Smooth muscle cell (in vitro differentiated cells): Measurements from ENCODE around the gene SYTL1. TPM values are rescaled to one million over a fixed set of nuclear protein-coding genes. Genes with fewer than 3 reads are reported as not detected.
A peak's percentile ranks its signal among the peaks of the same experiment; 100 is the strongest.

Experiments used
- DNase-seq: peaks from one replicate; lab custom pipeline; 2025; ENCODE audit not compliant: unreplicated experiment; lab: John Stamatoyannopoulos, UW
- H2AFZ ChIP-seq: fragments of 200-600 bp; sonication (generic); 2 replicates; pipeline ENCODE4 v1.6.0; 2016; ENCODE audit warnings: antibody characterized with exemption, low read depth, mild to moderate bottlenecking
- H3F3A ChIP-seq: fragments of 200-600 bp; sonication (generic); 2 replicates; pipeline ENCODE4 v1.6.0; 2017; ENCODE audit warnings: antibody characterized with exemption, low read depth
- H3K27ac ChIP-seq: fragments of 200-600 bp; sonication (generic); 2 replicates; pipeline ENCODE4 v1.5.1; 2016; ENCODE audit warnings: low read depth, mild to moderate bottlenecking
- H3K27me3 ChIP-seq: fragments of 200-600 bp; sonication (generic); 2 replicates; pipeline ENCODE4 v1.6.1; 2016; ENCODE audit warnings: low read depth, mild to moderate bottlenecking
- H3K36me3 ChIP-seq: fragments of 200-600 bp; sonication (generic); 2 replicates; pipeline ENCODE4 v1.5.1; 2016; ENCODE audit warnings: low read depth
- H3K4me1 ChIP-seq: fragments of 200-600 bp; sonication (generic); 2 replicates; pipeline ENCODE4 v1.5.1; 2016; ENCODE audit warnings: low read depth
- H3K4me2 ChIP-seq: fragments of 200-600 bp; sonication (generic); 2 replicates; pipeline ENCODE4 v1.6.0; 2016; ENCODE audit warnings: mild to moderate bottlenecking
- H3K4me3 ChIP-seq: fragments of 200-600 bp; sonication (generic); 2 replicates; pipeline ENCODE4 v1.5.1; 2016; ENCODE audit warnings: mild to moderate bottlenecking
- H3K79me2 ChIP-seq: fragments of 200-600 bp; sonication (generic); 2 replicates; pipeline ENCODE4 v1.6.0; 2016; ENCODE audit warnings: low read depth, mild to moderate bottlenecking
- H3K9ac ChIP-seq: fragments of 200-600 bp; sonication (generic); 2 replicates; pipeline ENCODE4 v1.6.0; 2016; ENCODE audit warnings: low read depth
- H3K9me3 ChIP-seq: fragments of 200-600 bp; sonication (generic); replicated peaks from 2 replicates; pipeline ENCODE4 v1.5.1; 2016; ENCODE audit warnings: low read depth
- H4K20me1 ChIP-seq: fragments of 200-600 bp; sonication (generic); 2 replicates; pipeline ENCODE4 v1.6.0; 2016; ENCODE audit warnings: low read depth
- CTCF ChIP-seq: fragments of 200-600 bp; sonication (generic); IDR thresholded peaks from 2 replicates; pipeline ENCODE4 v1.5.1; 2017; ENCODE audit warnings: borderline replicate concordance, mild to moderate bottlenecking, antibody characterized with exemption; ENCODE audit not compliant: insufficient read depth, poor library complexity, severe bottlenecking
- whole genome bisulfite sequencing: methylation state at CpG from one replicate; pipeline ENCODE4 v1.1.7; 2016; ENCODE audit warnings: low lambda C conversion rate; 5-methylcytosine and 5-hydroxymethylcytosine counted together
- polyA plus RNA-seq: library from polyadenylated mRNA; unstranded; fragments of >200 nt; fragmentation: Nextera tagmentation; extraction: Ambion mirVana; gene quantifications from 2 replicates; pipeline ENCODE4 v1.2.1, GENCODE V29; 2016
- total RNA-seq: library from RNA; depleted of rRNA; stranded (reverse); fragments of >200 nt; gene quantifications from 2 replicates; pipeline ENCODE4 v1.2.3, GENCODE V29; 2014

Gene SYTL1
- total and polyA plus RNA-seq, 2 experiments from 2014 or later, result 14.2 to 16.5 TPM

- H2AFZ ChIP-seq, result no peak overlapping the region
- H3K9ac ChIP-seq, result no peak overlapping the region
- WGBS, result 97% methylated on average over 8 of the region's 8 CpGs
- no peak overlapping the region for H3K4me2 ChIP-seq
- no peak for TF ChIP-seq CTCF
- H3K9me3 ChIP-seq, result no peaks in the 10 kb centered on the region
- peaks cover 5% of the 10 kb centered on the region for H3K79me2 ChIP-seq
- H3F3A ChIP-seq, result peaks cover 7% of the 10 kb centered on the region
- DNase-seq, result no peak
- no peaks in the 10 kb centered on the region for H3K27me3 ChIP-seq
- no peaks in the 10 kb centered on the region for H3K36me3 ChIP-seq
- peaks cover 5% of the 10 kb centered on the region for H4K20me1 ChIP-seq
- peaks cover 18% of the 10 kb centered on the region for H3K4me1 ChIP-seq
- H3K4me3 ChIP-seq, result no peak overlapping the region
- no peak overlapping the region for H3K27ac ChIP-seq
Observed at GRCh38 chr1:27361553-27361952, 19.7 kb downstream of the SYTL1 start.

- Histone ChIP-seq H3K27ac (no peak overlapping the region), H3K4me1 (peaks cover 24% of the 10 kb centered on the region), H3K36me3 (no peaks in the 10 kb centered on the region), H3F3A (peaks cover 7% of the 10 kb centered on the region), H3K27me3 (no peaks in the 10 kb centered on the region), H3K9ac (no peak overlapping the region), H3K4me2 (no peak overlapping the region), H3K9me3 (no peaks in the 10 kb centered on the region), H3K4me3 (no peak overlapping the region), H2AFZ (no peak overlapping the region), H3K79me2 (peaks cover 5% of the 10 kb centered on the region), H4K20me1 (peaks cover 5% of the 10 kb centered on the region)
- 91% methylated on average over 26 of the region's 26 CpGs for WGBS
- no peak for DNase-seq
- no peak for TF ChIP-seq CTCF
Observed at GRCh38 chr1:27363766-27364695, 22.2 kb downstream of the SYTL1 start.

DNA sequence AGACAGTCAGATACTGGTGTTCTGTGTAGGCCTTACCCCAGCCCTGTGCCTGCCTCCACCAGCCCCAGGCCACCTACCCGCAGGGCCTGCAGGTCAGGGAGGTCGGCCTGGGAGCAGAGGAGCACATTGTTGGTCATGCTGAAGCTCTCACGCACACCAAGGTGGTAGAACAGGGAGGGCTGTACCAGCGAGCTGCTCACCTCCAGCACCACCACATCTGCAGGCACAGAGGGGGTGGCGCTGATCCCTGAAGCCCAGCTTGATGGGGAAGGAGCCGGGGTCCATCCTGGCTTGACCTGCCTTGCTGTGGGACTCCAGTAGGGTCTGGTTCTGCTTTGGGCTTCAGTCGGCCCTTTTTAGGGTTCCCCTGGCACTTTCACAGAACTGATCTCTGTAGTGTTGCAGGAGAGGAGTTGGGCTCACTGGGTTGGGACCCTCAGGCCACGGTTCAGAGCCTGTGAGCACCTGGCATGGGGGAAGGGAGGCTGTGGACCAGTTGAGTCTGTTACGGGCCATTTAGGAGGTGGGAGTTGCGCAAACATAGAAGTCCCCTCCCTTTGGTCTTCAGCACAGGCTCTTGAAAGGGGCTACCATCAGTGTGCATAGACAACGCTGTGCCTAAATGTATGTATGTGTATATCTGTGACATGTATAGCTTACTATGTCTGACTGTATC lies 23.0 kb downstream of the SYTL1 start:
- TF ChIP-seq CTCF, result no peak

More for the DNA sequence above, 23.0 kb downstream of the SYTL1 start:
- H3K36me3 ChIP-seq, result no peaks in the 10 kb centered on the region
- 81% methylated on average over 11 of the region's 11 CpGs for WGBS
- H3K79me2 ChIP-seq, result peaks cover 5% of the 10 kb centered on the region
- H3K9ac ChIP-seq, result no peak overlapping the region
- peaks cover 7% of the 10 kb centered on the region for H3F3A ChIP-seq
- no peak for DNase-seq
- peak overlapping the region; percentile 63 for H3K4me3 ChIP-seq
- no peaks in the 10 kb centered on the region for H3K9me3 ChIP-seq
- no peak overlapping the region for H2AFZ ChIP-seq
- peak overlapping the region; percentile 77 for H3K27ac ChIP-seq
- peaks cover 24% of the 10 kb centered on the region for H3K4me1 ChIP-seq
- H4K20me1 ChIP-seq, result peaks cover 5% of the 10 kb centered on the region
- H3K4me2 ChIP-seq, result peak overlapping the region; percentile 88
- no peaks in the 10 kb centered on the region for H3K27me3 ChIP-seq
